GM23338 (cell line): ENCODE results near the gene SND1. TPM values are rescaled to one million over a fixed set of nuclear protein-coding genes. Genes with fewer than 3 reads are reported as not detected.

Source experiments
- ATAC-seq: fragments of 200-7000 bp; cut with Tn5 transposase; 3 replicates; pipeline ENCODE4 v1.9.1; 2020
- DNase-seq: peaks from one replicate; pipeline ENCODE4 v3.0.0-alpha.2; 2015; ENCODE audit warnings: low spot score
- H2AFZ ChIP-seq: fragments of 200-600 bp; sonication (generic); 2 replicates; pipeline ENCODE4 v1.8.0; 2016; ENCODE audit warnings: antibody characterized with exemption, mild to moderate bottlenecking, moderate library complexity
- H3F3A ChIP-seq: fragments of 200-600 bp; sonication (generic); replicated peaks from 2 replicates; pipeline ENCODE4 v1.8.0; 2017; ENCODE audit warnings: antibody characterized with exemption, mixed run types, low read depth
- H3K27ac ChIP-seq: fragments of 200-600 bp; sonication (generic); 2 replicates; pipeline ENCODE4 v1.6.1; 2016; ENCODE audit warnings: low read depth
- H3K27me3 ChIP-seq: fragments of 200-600 bp; sonication (generic); 2 replicates; pipeline ENCODE4 v1.8.0; 2016; ENCODE audit warnings: mild to moderate bottlenecking, mixed run types, moderate library complexity; ENCODE audit not compliant: insufficient read depth
- H3K36me3 ChIP-seq: fragments of 200-600 bp; sonication (generic); 2 replicates; pipeline ENCODE4 v1.8.0; 2016; ENCODE audit warnings: mild to moderate bottlenecking; ENCODE audit not compliant: insufficient read depth
- H3K4me1 ChIP-seq: fragments of 200-600 bp; sonication (generic); 2 replicates; pipeline ENCODE4 v1.8.0; 2016; ENCODE audit warnings: mild to moderate bottlenecking, moderate library complexity; ENCODE audit not compliant: insufficient read depth
- H3K4me2 ChIP-seq: fragments of 200-600 bp; sonication (generic); 2 replicates; pipeline ENCODE4 v1.7.1; 2017; ENCODE audit warnings: mixed run types
- H3K4me3 ChIP-seq: fragments of 200-600 bp; sonication (generic); 2 replicates; pipeline ENCODE4 v1.6.1; 2016; ENCODE audit warnings: mixed run types
- H3K79me2 ChIP-seq: fragments of 200-600 bp; sonication (generic); replicated peaks from 2 replicates; pipeline ENCODE4 v1.8.0; 2017; ENCODE audit warnings: mild to moderate bottlenecking; ENCODE audit not compliant: insufficient read depth
- H3K9me2 ChIP-seq: fragments of 200-600 bp; sonication (generic); 2 replicates; pipeline ENCODE4 v1.8.0; 2017; ENCODE audit not compliant: insufficient read depth
- H4K20me1 ChIP-seq: fragments of 200-600 bp; sonication (generic); replicated peaks from 2 replicates; pipeline ENCODE4 v1.8.0; 2017; ENCODE audit warnings: mild to moderate bottlenecking; ENCODE audit not compliant: insufficient read depth
- H3K27ac Mint-ChIP-seq: 2 replicates; pipeline ENCODE4 v1.8.0; 2020; ENCODE audit warnings: inconsistent platforms, mild to moderate bottlenecking, moderate library complexity, mixed read lengths
- H3K27me3 Mint-ChIP-seq: 3 replicates; pipeline ENCODE4 v1.8.0; 2022; ENCODE audit warnings: low read depth, mild to moderate bottlenecking, moderate library complexity, mixed read lengths, inconsistent platforms; ENCODE audit not compliant: insufficient read depth, poor library complexity
- H3K36me3 Mint-ChIP-seq: 3 replicates; pipeline ENCODE4 v1.8.0; 2021; ENCODE audit warnings: low read depth, mild to moderate bottlenecking, inconsistent platforms, moderate library complexity, mixed read lengths
- H3K4me1 Mint-ChIP-seq: 3 replicates; pipeline ENCODE4 v1.8.0; 2020; ENCODE audit warnings: mild to moderate bottlenecking, inconsistent platforms, mixed read lengths
- H3K4me3 Mint-ChIP-seq: 3 replicates; pipeline ENCODE4 v1.8.0; 2021; ENCODE audit warnings: moderate library complexity, mild to moderate bottlenecking, inconsistent platforms, mixed read lengths
- H3K9me3 Mint-ChIP-seq: 3 replicates; pipeline ENCODE4 v1.8.0; 2020; ENCODE audit warnings: moderate library complexity, mild to moderate bottlenecking, inconsistent platforms, mixed read lengths
- EZH2 ChIP-seq: fragments of 200-600 bp; sonication (generic); IDR thresholded peaks from one replicate; pipeline ENCODE4 v1.8.0; 2017; ENCODE audit warnings: antibody characterized with exemption, mild to moderate bottlenecking, low read depth; ENCODE audit not compliant: unreplicated experiment
- EZH2phosphoT487 ChIP-seq: fragments of 200-600 bp; sonication (generic); IDR thresholded peaks from one replicate; pipeline ENCODE4 v1.8.1; 2018; ENCODE audit warnings: antibody characterized with exemption; ENCODE audit not compliant: unreplicated experiment
- STAT1 ChIP-seq: IDR thresholded peaks from one replicate; pipeline ENCODE4 v1.6.1; 2016; ENCODE audit warnings: antibody characterized with exemption; ENCODE audit not compliant: unreplicated experiment
- ZNF114 ChIP-seq: fragments of 250-450 bp; sonication (Bioruptor Pico); IDR thresholded peaks from 2 replicates; pipeline ENCODE4 v1.5.0; 2020; ENCODE audit warnings: mild to moderate bottlenecking, moderate library complexity
- ZNF331 ChIP-seq: fragments of 250-450 bp; sonication (Bioruptor Pico); IDR thresholded peaks from 2 replicates; pipeline ENCODE4 v1.5.0; 2020; ENCODE audit warnings: low read depth, mild to moderate bottlenecking, moderate library complexity
- polyA plus RNA-seq: library from polyadenylated mRNA; unstranded; fragments of >200 nt; fragmentation: Nextera tagmentation; extraction: Ambion mirVana; gene quantifications from 2 replicates; pipeline ENCODE4 v1.2.1, GENCODE V29; 2016
- total RNA-seq: library from RNA; depleted of rRNA; stranded (reverse); fragments of >200 nt; shearing (Covaris generic); gene quantifications from 2 replicates; pipeline ENCODE4 v1.2.3, GENCODE V29; 2014
- TF ChIP-seq, protein P1 (sequence below): fragments of 250-450 bp; sonication (Bioruptor Pico); IDR thresholded peaks from 2 replicates; pipeline ENCODE4 v1.5.0; 2020; ENCODE audit warnings: mild to moderate bottlenecking, moderate library complexity
- TF ChIP-seq, protein P2 (sequence below), 2 experiments: fragments of 200-600 bp in 1 of 2; sonication (generic) in 1 of 2; conservative IDR thresholded peaks; 2 replicates each; pipeline versions ENCODE4 v1.5.1 to v1.6.1; 2016 to 2017; ENCODE audit warnings: antibody characterized with exemption in 2 of 2, low read depth in 2 of 2, mild to moderate bottlenecking in 2 of 2, moderate library complexity in 1 of 2
- TF ChIP-seq, protein P3 (sequence below): IDR thresholded peaks from 2 replicates; pipeline ENCODE4 v1.6.1; 2016; ENCODE audit warnings: antibody characterized with exemption
- TF ChIP-seq, protein P4 (sequence below): IDR thresholded peaks from one replicate; pipeline ENCODE4 v1.6.1; 2018; ENCODE audit warnings: antibody characterized with exemption; ENCODE audit not compliant: unreplicated experiment

The SND1 gene
- total and polyA plus RNA-seq, 2 experiments from 2014 or later, result 107 to 254 TPM

DNA sequence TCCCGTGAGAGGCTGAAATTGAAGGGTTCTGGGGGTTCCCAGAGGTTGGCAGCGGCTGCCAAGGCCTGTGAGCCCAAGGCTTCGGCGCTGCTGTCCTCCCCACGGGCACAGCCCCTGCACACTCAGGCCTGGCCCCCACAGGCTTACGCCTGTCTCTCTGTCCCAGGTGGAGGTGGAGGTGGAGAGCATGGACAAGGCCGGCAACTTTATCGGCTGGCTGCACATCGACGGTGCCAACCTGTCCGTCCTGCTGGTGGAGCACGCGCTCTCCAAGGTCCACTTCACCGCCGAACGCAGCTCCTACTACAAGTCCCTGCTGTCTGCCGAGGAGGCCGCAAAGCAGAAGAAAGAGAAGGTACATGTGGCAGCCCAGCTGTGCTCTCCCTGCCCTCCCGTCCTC, 422.3 kb downstream of the SND1 start:
- H4K20me1 ChIP-seq, result no peaks in the 10 kb centered on the region
- ATAC-seq (no peak), DNase-seq (no peak)
- no peak overlapping the region for H3K27ac ChIP-seq
- no peaks in the 10 kb centered on the region for H3F3A ChIP-seq
- H3K9me2 ChIP-seq, result no peaks in the 10 kb centered on the region
- peaks cover 27% of the 10 kb centered on the region for H3K4me1 Mint-ChIP-seq
- H3K4me3 Mint-ChIP-seq, result no peak overlapping the region
- H3K36me3 ChIP-seq, result no peaks in the 10 kb centered on the region
- TF ChIP-seq, protein P1, sequence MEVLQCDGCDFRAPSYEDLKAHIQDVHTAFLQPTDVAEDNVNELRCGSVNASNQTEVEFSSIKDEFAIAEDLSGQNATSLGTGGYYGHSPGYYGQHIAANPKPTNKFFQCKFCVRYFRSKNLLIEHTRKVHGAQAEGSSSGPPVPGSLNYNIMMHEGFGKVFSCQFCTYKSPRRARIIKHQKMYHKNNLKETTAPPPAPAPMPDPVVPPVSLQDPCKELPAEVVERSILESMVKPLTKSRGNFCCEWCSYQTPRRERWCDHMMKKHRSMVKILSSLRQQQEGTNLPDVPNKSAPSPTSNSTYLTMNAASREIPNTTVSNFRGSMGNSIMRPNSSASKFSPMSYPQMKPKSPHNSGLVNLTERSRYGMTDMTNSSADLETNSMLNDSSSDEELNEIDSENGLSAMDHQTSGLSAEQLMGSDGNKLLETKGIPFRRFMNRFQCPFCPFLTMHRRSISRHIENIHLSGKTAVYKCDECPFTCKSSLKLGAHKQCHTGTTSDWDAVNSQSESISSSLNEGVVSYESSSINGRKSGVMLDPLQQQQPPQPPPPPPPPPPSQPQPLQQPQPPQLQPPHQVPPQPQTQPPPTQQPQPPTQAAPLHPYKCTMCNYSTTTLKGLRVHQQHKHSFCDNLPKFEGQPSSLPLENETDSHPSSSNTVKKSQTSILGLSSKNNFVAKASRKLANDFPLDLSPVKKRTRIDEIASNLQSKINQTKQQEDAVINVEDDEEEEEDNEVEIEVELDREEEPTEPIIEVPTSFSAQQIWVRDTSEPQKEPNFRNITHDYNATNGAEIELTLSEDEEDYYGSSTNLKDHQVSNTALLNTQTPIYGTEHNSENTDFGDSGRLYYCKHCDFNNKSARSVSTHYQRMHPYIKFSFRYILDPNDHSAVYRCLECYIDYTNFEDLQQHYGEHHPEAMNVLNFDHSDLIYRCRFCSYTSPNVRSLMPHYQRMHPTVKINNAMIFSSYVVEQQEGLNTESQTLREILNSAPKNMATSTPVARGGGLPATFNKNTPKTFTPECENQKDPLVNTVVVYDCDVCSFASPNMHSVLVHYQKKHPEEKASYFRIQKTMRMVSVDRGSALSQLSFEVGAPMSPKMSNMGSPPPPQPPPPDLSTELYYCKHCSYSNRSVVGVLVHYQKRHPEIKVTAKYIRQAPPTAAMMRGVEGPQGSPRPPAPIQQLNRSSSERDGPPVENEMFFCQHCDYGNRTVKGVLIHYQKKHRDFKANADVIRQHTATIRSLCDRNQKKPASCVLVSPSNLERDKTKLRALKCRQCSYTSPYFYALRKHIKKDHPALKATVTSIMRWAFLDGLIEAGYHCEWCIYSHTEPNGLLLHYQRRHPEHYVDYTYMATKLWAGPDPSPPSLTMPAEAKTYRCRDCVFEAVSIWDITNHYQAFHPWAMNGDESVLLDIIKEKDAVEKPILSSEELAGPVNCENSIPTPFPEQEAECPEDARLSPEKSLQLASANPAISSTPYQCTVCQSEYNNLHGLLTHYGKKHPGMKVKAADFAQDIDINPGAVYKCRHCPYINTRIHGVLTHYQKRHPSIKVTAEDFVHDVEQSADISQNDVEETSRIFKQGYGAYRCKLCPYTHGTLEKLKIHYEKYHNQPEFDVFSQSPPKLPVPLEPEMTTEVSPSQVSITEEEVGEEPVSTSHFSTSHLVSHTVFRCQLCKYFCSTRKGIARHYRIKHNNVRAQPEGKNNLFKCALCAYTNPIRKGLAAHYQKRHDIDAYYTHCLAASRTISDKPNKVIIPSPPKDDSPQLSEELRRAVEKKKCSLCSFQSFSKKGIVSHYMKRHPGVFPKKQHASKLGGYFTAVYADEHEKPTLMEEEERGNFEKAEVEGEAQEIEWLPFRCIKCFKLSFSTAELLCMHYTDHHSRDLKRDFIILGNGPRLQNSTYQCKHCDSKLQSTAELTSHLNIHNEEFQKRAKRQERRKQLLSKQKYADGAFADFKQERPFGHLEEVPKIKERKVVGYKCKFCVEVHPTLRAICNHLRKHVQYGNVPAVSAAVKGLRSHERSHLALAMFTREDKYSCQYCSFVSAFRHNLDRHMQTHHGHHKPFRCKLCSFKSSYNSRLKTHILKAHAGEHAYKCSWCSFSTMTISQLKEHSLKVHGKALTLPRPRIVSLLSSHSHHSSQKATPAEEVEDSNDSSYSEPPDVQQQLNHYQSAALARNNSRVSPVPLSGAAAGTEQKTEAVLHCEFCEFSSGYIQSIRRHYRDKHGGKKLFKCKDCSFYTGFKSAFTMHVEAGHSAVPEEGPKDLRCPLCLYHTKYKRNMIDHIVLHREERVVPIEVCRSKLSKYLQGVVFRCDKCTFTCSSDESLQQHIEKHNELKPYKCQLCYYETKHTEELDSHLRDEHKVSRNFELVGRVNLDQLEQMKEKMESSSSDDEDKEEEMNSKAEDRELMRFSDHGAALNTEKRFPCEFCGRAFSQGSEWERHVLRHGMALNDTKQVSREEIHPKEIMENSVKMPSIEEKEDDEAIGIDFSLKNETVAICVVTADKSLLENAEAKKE, result no peak
- TF ChIP-seq ZNF331 (CRISPR knock-in tag) (no peak), STAT1 (no peak), ZNF114 (CRISPR knock-in tag) (no peak)
- no peak overlapping the region for H3K4me3 ChIP-seq
- H3K4me1 ChIP-seq, result no peaks in the 10 kb centered on the region
- H3K27me3 Mint-ChIP-seq, result peaks cover 14% of the 10 kb centered on the region
- no peak overlapping the region for H2AFZ ChIP-seq
- H3K27me3 ChIP-seq, result no peaks in the 10 kb centered on the region
- no peaks in the 10 kb centered on the region for H3K79me2 ChIP-seq
- no peaks in the 10 kb centered on the region for H3K9me3 Mint-ChIP-seq
- no peaks in the 10 kb centered on the region; the same call in 1 of the 3 replicates for H3K36me3 Mint-ChIP-seq
- no peak overlapping the region for H3K4me2 ChIP-seq
- no peak overlapping the region; the same call in 1 of the 2 replicates for H3K27ac Mint-ChIP-seq

DNA sequence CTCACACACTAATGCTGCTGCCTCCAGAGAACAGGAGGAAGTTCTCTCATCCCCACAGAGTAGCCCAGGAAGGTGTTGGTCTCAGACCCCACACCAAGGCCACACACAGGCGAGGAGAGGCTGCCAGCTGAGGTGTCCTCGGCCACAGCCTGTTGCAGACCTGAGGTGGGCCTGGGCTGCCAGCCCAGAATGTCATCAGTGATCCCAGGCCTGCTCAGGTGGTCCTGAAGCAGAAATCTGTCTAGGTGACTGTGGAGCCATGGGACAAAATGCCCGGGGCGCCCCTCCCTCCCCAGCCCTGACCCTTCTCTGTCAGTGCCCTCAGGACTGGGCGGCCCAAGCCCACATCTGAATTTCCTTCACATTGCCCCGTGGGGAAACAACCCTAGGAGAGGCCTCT, 422.7 kb downstream of the SND1 start:
- Histone ChIP-seq H3K9me2 (no peaks in the 10 kb centered on the region), H3K27ac (no peak overlapping the region), H4K20me1 (no peaks in the 10 kb centered on the region), H3K27me3 (no peaks in the 10 kb centered on the region), H3F3A (no peaks in the 10 kb centered on the region), H2AFZ (no peak overlapping the region), H3K4me1 (no peaks in the 10 kb centered on the region), H3K36me3 (no peaks in the 10 kb centered on the region), H3K4me3 (no peak overlapping the region), H3K79me2 (no peaks in the 10 kb centered on the region), H3K4me2 (no peak overlapping the region)
- Mint-ChIP-seq H3K36me3 (no peaks in the 10 kb centered on the region; the same call in 1 of the 3 replicates), H3K27ac (no peak overlapping the region), H3K4me3 (no peak overlapping the region), H3K27me3 (peaks cover 14% of the 10 kb centered on the region), H3K9me3 (no peaks in the 10 kb centered on the region), H3K4me1 (peaks cover 27% of the 10 kb centered on the region)
- DNase-seq (no peak), ATAC-seq (no peak)
- TF ChIP-seq, protein P2, sequence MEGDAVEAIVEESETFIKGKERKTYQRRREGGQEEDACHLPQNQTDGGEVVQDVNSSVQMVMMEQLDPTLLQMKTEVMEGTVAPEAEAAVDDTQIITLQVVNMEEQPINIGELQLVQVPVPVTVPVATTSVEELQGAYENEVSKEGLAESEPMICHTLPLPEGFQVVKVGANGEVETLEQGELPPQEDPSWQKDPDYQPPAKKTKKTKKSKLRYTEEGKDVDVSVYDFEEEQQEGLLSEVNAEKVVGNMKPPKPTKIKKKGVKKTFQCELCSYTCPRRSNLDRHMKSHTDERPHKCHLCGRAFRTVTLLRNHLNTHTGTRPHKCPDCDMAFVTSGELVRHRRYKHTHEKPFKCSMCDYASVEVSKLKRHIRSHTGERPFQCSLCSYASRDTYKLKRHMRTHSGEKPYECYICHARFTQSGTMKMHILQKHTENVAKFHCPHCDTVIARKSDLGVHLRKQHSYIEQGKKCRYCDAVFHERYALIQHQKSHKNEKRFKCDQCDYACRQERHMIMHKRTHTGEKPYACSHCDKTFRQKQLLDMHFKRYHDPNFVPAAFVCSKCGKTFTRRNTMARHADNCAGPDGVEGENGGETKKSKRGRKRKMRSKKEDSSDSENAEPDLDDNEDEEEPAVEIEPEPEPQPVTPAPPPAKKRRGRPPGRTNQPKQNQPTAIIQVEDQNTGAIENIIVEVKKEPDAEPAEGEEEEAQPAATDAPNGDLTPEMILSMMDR (conservative IDR thresholded peaks at IDR 0.05; ENCODE audit: low read depth in 2 of 2), result no peak
- TF ChIP-seq STAT1, result no peak
- no peak for TF ChIP-seq ZNF114 (CRISPR knock-in tag)
- TF ChIP-seq EZH2phosphoT487, result no peak
- TF ChIP-seq EZH2, result no peak
- TF ChIP-seq, protein P3, sequence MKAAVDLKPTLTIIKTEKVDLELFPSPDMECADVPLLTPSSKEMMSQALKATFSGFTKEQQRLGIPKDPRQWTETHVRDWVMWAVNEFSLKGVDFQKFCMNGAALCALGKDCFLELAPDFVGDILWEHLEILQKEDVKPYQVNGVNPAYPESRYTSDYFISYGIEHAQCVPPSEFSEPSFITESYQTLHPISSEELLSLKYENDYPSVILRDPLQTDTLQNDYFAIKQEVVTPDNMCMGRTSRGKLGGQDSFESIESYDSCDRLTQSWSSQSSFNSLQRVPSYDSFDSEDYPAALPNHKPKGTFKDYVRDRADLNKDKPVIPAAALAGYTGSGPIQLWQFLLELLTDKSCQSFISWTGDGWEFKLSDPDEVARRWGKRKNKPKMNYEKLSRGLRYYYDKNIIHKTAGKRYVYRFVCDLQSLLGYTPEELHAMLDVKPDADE, result no peak
- TF ChIP-seq, protein P4, sequence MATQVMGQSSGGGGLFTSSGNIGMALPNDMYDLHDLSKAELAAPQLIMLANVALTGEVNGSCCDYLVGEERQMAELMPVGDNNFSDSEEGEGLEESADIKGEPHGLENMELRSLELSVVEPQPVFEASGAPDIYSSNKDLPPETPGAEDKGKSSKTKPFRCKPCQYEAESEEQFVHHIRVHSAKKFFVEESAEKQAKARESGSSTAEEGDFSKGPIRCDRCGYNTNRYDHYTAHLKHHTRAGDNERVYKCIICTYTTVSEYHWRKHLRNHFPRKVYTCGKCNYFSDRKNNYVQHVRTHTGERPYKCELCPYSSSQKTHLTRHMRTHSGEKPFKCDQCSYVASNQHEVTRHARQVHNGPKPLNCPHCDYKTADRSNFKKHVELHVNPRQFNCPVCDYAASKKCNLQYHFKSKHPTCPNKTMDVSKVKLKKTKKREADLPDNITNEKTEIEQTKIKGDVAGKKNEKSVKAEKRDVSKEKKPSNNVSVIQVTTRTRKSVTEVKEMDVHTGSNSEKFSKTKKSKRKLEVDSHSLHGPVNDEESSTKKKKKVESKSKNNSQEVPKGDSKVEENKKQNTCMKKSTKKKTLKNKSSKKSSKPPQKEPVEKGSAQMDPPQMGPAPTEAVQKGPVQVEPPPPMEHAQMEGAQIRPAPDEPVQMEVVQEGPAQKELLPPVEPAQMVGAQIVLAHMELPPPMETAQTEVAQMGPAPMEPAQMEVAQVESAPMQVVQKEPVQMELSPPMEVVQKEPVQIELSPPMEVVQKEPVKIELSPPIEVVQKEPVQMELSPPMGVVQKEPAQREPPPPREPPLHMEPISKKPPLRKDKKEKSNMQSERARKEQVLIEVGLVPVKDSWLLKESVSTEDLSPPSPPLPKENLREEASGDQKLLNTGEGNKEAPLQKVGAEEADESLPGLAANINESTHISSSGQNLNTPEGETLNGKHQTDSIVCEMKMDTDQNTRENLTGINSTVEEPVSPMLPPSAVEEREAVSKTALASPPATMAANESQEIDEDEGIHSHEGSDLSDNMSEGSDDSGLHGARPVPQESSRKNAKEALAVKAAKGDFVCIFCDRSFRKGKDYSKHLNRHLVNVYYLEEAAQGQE, result no peak
